ENCODE measurements around the gene ROR2.

DNA sequence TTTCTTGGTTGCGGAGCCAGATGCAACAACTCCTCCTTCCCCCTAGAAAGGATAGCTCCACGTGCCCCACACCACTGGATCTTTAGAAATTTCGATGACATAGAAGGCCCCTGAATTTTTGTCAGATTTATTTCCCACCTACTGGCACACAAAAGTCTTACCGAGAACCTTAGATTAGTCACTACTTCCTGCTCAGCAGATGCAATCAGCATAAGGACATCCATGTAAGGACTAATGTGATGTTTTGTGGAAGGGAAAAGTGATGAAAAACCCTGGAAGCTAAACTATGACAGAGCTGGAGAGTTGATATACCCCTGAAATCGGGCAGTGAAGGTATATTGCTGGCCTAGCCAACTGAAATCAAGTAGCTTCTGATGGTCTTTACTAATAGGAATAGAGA lies 400.9 kb downstream of the ROR2 start:
- TF ChIP-seq, protein P1, sequence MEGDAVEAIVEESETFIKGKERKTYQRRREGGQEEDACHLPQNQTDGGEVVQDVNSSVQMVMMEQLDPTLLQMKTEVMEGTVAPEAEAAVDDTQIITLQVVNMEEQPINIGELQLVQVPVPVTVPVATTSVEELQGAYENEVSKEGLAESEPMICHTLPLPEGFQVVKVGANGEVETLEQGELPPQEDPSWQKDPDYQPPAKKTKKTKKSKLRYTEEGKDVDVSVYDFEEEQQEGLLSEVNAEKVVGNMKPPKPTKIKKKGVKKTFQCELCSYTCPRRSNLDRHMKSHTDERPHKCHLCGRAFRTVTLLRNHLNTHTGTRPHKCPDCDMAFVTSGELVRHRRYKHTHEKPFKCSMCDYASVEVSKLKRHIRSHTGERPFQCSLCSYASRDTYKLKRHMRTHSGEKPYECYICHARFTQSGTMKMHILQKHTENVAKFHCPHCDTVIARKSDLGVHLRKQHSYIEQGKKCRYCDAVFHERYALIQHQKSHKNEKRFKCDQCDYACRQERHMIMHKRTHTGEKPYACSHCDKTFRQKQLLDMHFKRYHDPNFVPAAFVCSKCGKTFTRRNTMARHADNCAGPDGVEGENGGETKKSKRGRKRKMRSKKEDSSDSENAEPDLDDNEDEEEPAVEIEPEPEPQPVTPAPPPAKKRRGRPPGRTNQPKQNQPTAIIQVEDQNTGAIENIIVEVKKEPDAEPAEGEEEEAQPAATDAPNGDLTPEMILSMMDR (IDR thresholded peaks at IDR 0.05), result no peak
- TF ChIP-seq POLR2A (IDR thresholded peaks at IDR 0.05), result no peak
